A673 (cell line): ENCODE data around the gene DAPK3. TPM values are rescaled to one million over a fixed set of nuclear protein-coding genes. Genes with fewer than 3 reads are reported as not detected.
"Not testable (repeated sequence)": the region's sequence is repeated elsewhere in the genome, so short reads cannot be mapped to it uniquely, and the experiment has no call there.

Experiments used
- BruUV-seq: library from RNA; stranded (reverse); fragments of 400-500 nt; replicated peaks from 2 replicates; lab custom pipeline; 2021; lab: Mats Ljungman, UMichigan
- CTCF ChIA-PET: fragments of 300-600 bp; sonication (Branson Sonifier 250); formaldehyde crosslinking; loops from one replicate; lab custom pipeline; 2022; ENCODE audit warnings: antibody characterized with exemption; lab: Charles Lee
- POLR2A ChIA-PET: fragments of 300-600 bp; sonication (Branson Sonifier 250); formaldehyde crosslinking; loops from one replicate; lab custom pipeline; 2022; ENCODE audit warnings: antibody characterized with exemption; ENCODE audit not compliant: low non-redundant PET; lab: Charles Lee
- DNase-seq: peaks from one replicate; pipeline ENCODE4 v3.0.0-alpha.2; 2015; ENCODE audit warnings: low spot score
- H3K27ac ChIP-seq: fragments of 200-600 bp; sonication (generic); 2 replicates; pipeline ENCODE4 v1.5.1; 2016; ENCODE audit warnings: mixed run types, low read depth, mild to moderate bottlenecking, mixed read lengths, antibody characterized with exemption, low read length; ENCODE audit not compliant: poor library complexity, severe bottlenecking
- H3K27me3 ChIP-seq: fragments of 200-600 bp; sonication (generic); replicated peaks from 2 replicates; pipeline ENCODE4 v1.6.1; 2017; ENCODE audit warnings: mixed run types, low read depth, mild to moderate bottlenecking, mixed read lengths, antibody characterized with exemption, low read length; ENCODE audit not compliant: insufficient read depth, poor library complexity
- H3K36me3 ChIP-seq: fragments of 200-600 bp; sonication (generic); 2 replicates; pipeline ENCODE4 v1.6.1; 2016; ENCODE audit warnings: mixed run types, mild to moderate bottlenecking, mixed read lengths, antibody characterized with exemption, low read length; ENCODE audit not compliant: insufficient read depth, poor library complexity, severe bottlenecking
- H3K4me1 ChIP-seq: fragments of 200-600 bp; sonication (generic); 2 replicates; pipeline ENCODE4 v1.6.1; 2017; ENCODE audit warnings: mixed run types, mild to moderate bottlenecking, mixed read lengths, antibody characterized with exemption, low read length; ENCODE audit not compliant: insufficient read depth, poor library complexity, severe bottlenecking
- H3K4me3 ChIP-seq: fragments of 200-600 bp; sonication (generic); 2 replicates; pipeline ENCODE4 v1.5.1; 2016; ENCODE audit warnings: low read depth, mixed run types, mild to moderate bottlenecking, mixed read lengths, low read length; ENCODE audit not compliant: poor library complexity, severe bottlenecking
- H3K9me3 ChIP-seq: fragments of 200-600 bp; sonication (generic); 2 replicates; pipeline ENCODE4 v1.6.1; 2016; ENCODE audit warnings: mixed run types, low read depth, mild to moderate bottlenecking, mixed read lengths, antibody characterized with exemption, low read length; ENCODE audit not compliant: poor library complexity, severe bottlenecking
- EZH2 ChIP-seq: fragments of 200-600 bp; sonication (generic); IDR thresholded peaks from 2 replicates; pipeline ENCODE4 v1.6.1; 2017; ENCODE audit warnings: borderline replicate concordance, low read depth, mild to moderate bottlenecking, mixed read lengths, antibody characterized with exemption, low read length; ENCODE audit not compliant: poor library complexity, severe bottlenecking
- intact Hi-C: fragments of 100-400 bp; cut with micrococcal nuclease; formaldehyde crosslinking; loops from one replicate; pipeline ENCODE4 v1.10.0; 2022; ENCODE audit not compliant: unreplicated experiment
- total RNA-seq: library from RNA; stranded (reverse); gene quantifications from 2 replicates; pipeline ENCODE4 v1.2.3, GENCODE V29; 2021
- TF ChIP-seq, protein P1 (sequence below): fragments of 300-800, 200-600 bp; sonication (generic); conservative IDR thresholded peaks from 2 replicates; pipeline ENCODE4 v1.5.1; 2017; ENCODE audit warnings: low read depth, mild to moderate bottlenecking, antibody characterized with exemption, low read length, moderate library complexity, mixed read lengths

Gene DAPK3
- total RNA-seq, 1 experiment from 2014 or later: 65.9 TPM

DNA sequence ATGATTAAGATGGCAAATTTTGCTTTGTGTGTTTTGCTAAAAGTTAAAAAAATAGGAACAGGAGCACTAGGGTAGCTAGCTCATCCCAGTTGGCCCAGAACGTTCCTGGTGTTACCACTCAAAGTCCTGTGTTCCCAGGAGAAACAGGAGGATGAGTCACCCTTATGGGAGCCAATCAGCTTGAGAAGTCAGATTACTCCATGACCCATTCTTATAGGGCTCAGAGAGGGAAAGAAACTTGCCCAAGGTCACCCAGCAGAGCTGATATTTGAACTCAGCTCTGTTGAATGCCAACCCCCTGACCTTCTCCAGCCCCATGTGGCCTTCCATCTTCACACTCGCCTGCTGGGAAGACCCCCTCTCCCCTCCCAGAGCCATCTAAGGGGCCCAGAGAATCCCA lies 25.1 kb downstream of the DAPK3 start:
- POLR2A ChIA-PET: no interaction called here
- H3K36me3 ChIP-seq: no peaks in the 10 kb centered on the region
- intact Hi-C loops: no loop called here
- no peak overlapping the region for H3K4me3 ChIP-seq
- no peak overlapping the region for H3K27ac ChIP-seq
- no TSS peak for BruUV-seq
- no peaks in the 10 kb centered on the region for H3K27me3 ChIP-seq
- no peak for DNase-seq
- no peaks in the 10 kb centered on the region for H3K9me3 ChIP-seq
- no peaks in the 10 kb centered on the region for H3K4me1 ChIP-seq
- TF ChIP-seq, protein P1, sequence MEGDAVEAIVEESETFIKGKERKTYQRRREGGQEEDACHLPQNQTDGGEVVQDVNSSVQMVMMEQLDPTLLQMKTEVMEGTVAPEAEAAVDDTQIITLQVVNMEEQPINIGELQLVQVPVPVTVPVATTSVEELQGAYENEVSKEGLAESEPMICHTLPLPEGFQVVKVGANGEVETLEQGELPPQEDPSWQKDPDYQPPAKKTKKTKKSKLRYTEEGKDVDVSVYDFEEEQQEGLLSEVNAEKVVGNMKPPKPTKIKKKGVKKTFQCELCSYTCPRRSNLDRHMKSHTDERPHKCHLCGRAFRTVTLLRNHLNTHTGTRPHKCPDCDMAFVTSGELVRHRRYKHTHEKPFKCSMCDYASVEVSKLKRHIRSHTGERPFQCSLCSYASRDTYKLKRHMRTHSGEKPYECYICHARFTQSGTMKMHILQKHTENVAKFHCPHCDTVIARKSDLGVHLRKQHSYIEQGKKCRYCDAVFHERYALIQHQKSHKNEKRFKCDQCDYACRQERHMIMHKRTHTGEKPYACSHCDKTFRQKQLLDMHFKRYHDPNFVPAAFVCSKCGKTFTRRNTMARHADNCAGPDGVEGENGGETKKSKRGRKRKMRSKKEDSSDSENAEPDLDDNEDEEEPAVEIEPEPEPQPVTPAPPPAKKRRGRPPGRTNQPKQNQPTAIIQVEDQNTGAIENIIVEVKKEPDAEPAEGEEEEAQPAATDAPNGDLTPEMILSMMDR: no peak
- TF ChIP-seq EZH2: no peak
- CTCF ChIA-PET: no interaction called here

DNA sequence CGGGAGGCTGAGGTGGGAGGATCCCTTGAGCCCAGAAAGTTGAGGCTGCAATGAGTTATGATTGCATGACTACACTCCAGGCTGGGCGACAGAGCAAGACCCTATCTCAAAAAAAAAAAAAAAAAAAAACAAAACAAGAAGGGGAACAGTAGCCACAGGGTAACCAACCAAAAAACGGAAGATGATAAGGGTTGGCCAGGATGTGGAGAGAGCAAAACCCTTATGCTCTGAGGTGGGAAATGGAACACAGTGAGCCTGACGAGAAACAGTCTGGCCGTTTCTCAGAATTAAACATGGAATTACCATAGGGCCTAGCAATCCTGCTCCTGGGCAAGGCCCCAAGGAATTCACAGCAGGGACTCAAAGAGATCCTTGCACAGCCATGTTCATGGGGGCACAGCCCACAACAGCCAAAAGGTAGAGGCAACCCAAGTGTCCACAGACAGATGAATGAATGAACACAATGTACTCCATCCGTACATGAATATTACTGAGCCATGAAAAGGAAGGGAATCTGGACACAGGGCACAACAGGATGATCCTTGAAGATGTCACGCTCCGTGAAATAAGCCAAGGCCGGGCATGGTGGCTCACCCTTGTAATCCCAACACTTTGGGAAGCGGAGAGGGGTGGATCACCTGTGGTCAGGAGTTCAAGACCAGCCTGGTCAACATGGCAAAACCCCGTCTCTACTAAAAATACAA lies 26.7 kb downstream of the DAPK3 start:
- CTCF ChIA-PET: no interaction called here
- BruUV-seq: no TSS peak
- intact Hi-C loops: no loop called here
- DNase-seq: no peak
- Histone ChIP-seq H3K36me3 (no peaks in the 10 kb centered on the region), H3K4me3 (no peak overlapping the region), H3K27me3 (no peaks in the 10 kb centered on the region), H3K27ac (no peak overlapping the region), H3K9me3 (no peaks in the 10 kb centered on the region), H3K4me1 (no peaks in the 10 kb centered on the region)
- TF ChIP-seq, protein P1: no peak
- TF ChIP-seq EZH2: no peak
- POLR2A ChIA-PET: no interaction called here

DNA sequence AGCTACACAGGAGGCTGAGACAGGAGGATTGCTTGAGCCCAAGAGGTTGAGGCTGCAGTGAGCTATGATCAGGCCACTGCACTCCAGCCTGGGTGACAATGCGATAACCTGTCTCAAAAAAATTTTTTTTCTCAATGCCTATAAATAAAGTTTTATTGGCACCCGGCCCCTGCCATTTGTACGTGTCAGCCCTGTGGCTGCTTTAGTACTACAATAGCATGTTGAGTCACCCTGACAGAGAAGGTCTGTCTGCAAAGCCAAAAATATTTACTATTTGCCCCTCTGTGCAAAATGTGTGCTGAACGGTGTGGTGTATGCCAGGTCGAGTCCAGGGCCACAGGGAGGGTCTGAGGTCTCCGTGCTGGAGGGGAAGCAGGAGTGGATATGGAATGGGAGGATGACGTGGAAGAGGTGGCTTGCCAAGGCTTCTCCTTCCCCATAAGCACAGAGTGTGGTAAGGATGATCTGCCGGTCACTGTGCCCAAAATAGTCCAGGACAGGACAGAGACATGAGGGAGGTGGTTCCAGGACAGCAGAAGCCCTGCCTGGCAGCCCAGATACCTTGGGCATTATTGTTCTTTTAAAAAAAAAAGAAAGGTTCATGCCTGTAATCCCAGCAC lies 28.0 kb downstream of the DAPK3 start:
- TF ChIP-seq EZH2: no peak
- TF ChIP-seq, protein P1: no peak
- DNase-seq: no peak
- BruUV-seq: no TSS peak
- Histone ChIP-seq H3K4me1 (no peaks in the 10 kb centered on the region), H3K27me3 (no peaks in the 10 kb centered on the region), H3K36me3 (no peaks in the 10 kb centered on the region), H3K27ac (no peak overlapping the region), H3K9me3 (no peaks in the 10 kb centered on the region), H3K4me3 (no peak overlapping the region)
- intact Hi-C loops: no loop called here
- POLR2A ChIA-PET: no interaction called here
- CTCF ChIA-PET: no interaction called here

DNA sequence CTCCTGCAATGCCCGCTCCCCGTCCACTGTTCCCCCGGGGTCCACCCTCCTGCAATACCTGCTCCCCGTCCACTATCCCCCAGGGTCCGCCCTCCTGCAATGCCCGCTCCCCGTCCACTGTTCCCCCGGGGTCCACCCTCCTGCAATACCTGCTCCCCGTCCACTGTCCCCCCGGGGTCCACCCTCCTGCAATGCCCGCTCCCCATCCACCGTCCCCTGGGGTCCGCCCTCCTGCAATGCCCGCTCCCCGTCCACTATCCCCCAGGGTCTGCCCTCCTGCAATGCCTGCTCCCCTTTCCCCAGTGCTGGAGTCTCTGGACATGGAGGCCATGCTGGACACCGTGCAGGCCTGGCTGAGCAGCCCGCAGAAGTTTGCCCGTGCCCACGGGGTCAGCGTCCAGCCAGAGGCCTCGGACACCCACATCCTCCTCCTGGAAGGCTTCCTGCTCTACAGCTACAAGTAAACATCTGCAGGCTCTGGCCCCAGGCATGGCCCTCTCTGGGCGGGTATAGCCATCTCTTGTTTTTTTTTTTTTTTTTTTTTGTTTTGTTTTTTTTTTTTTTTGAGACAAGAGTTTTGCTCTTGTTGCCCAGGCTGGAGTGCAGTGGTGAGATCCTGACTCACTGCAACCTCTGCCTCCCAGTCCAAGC lies 32.5 kb downstream of the DAPK3 start:
- BruUV-seq, intact Hi-C loops, CTCF ChIA-PET, H3K9me3 ChIP-seq, DNase-seq, H3K4me3 ChIP-seq, H3K4me1 ChIP-seq, H3K27me3 ChIP-seq, POLR2A ChIA-PET, H3K36me3 ChIP-seq, H3K27ac ChIP-seq: not testable (repeated sequence)
